HepG2 (cell line): Measurements from ENCODE around the gene NOL11. TPM values are rescaled to one million over a fixed set of nuclear protein-coding genes. Genes with fewer than 3 reads are reported as not detected.

ENCODE experiments used
- AGO1 ChIP-seq: fragments of 200-400 bp; formaldehyde crosslinking; IDR thresholded peaks from 2 replicates; pipeline ENCODE4 v1.6.1; 2017; ENCODE audit warnings: mild to moderate bottlenecking, low read depth, low read length, moderate library complexity; ENCODE audit not compliant: poor library complexity, severe bottlenecking
- EP300 ChIP-seq, 3 experiments: sonication (generic) in 1 of 3; formaldehyde crosslinking in 1 of 3; IDR thresholded peaks; 2 replicates each; pipeline versions ENCODE4 v1.5.1 to v1.6.1; 2011 to 2020; ENCODE audit warnings: low read depth in 2 of 3, low read length in 2 of 3, borderline replicate concordance in 1 of 3, improper control_type of control experiment in 1 of 3, mild to moderate bottlenecking in 1 of 3, missing genetic modification reagents in 1 of 3, moderate library complexity in 1 of 3
- FOXA1 ChIP-seq, 2 experiments: fragments of 450-650 bp in 1 of 2; sonication (generic) in 1 of 2; formaldehyde crosslinking in 1 of 2; IDR thresholded peaks; 2 replicates each; pipeline versions ENCODE4 v1.4.0 to v1.6.1; 2016 to 2020; ENCODE audit warnings: missing genetic modification reagents in 1 of 2
- GMEB1 ChIP-seq: sonication (generic); formaldehyde crosslinking; IDR thresholded peaks from 2 replicates; pipeline ENCODE4 v1.5.1; 2020; ENCODE audit warnings: missing genetic modification reagents, mild to moderate bottlenecking, borderline replicate concordance
- GPN1 ChIP-seq: sonication (generic); formaldehyde crosslinking; IDR thresholded peaks from 2 replicates; pipeline ENCODE4 v1.5.1; 2020; ENCODE audit warnings: missing genetic modification reagents, borderline replicate concordance
- GTF2F1 ChIP-seq: fragments of 150-350 bp; IDR thresholded peaks from 2 replicates; pipeline ENCODE4 v1.6.1; 2014; ENCODE audit warnings: low read length
- HCFC1 ChIP-seq: fragments of 150-350 bp; IDR thresholded peaks from 2 replicates; pipeline ENCODE4 v1.6.1; 2014; ENCODE audit warnings: low read depth, low read length
- KMT2B ChIP-seq: IDR thresholded peaks from 2 replicates; pipeline ENCODE4 v1.6.1; 2016; ENCODE audit warnings: missing genetic modification reagents, missing compliant biosample characterization
- MLX ChIP-seq: IDR thresholded peaks from 2 replicates; pipeline ENCODE4 v1.6.1; 2016
- NCOA2 ChIP-seq: sonication (generic); formaldehyde crosslinking; IDR thresholded peaks from 2 replicates; pipeline ENCODE4 v1.8.0; 2022; ENCODE audit warnings: inconsistent platforms
- PATZ1 ChIP-seq: sonication (generic); formaldehyde crosslinking; IDR thresholded peaks from 2 replicates; pipeline ENCODE4 v1.4.0; 2020; ENCODE audit warnings: missing genetic modification reagents
- PAWR ChIP-seq: sonication (generic); formaldehyde crosslinking; IDR thresholded peaks from 2 replicates; pipeline ENCODE4 v1.4.0; 2020; ENCODE audit warnings: missing genetic modification reagents, mild to moderate bottlenecking, borderline replicate concordance
- POLR2A ChIP-seq, 2 experiments: IDR thresholded peaks; 2 replicates each; pipeline ENCODE4 v1.6.1; 2011; ENCODE audit warnings: low read depth in 2 of 2, low read length in 2 of 2, mild to moderate bottlenecking in 1 of 2, moderate library complexity in 1 of 2; ENCODE audit not compliant: insufficient read depth in 1 of 2
- RFX1 ChIP-seq: fragments of 450-650 bp; IDR thresholded peaks from 2 replicates; pipeline ENCODE4 v1.6.1; 2017
- SNAPC2 ChIP-seq: sonication (generic); formaldehyde crosslinking; IDR thresholded peaks from 2 replicates; pipeline ENCODE4 v1.8.1; 2022; ENCODE audit warnings: mild to moderate bottlenecking, missing genetic modification reagents
- ZBTB42 ChIP-seq: sonication (generic); formaldehyde crosslinking; IDR thresholded peaks from 2 replicates; pipeline ENCODE4 v1.5.0; 2020; ENCODE audit warnings: mild to moderate bottlenecking, missing genetic modification reagents
- ZEB1 ChIP-seq: IDR thresholded peaks from 2 replicates; pipeline ENCODE4 v1.6.1; 2012; ENCODE audit warnings: mild to moderate bottlenecking, low read depth, inconsistent platforms; ENCODE audit not compliant: insufficient replicate concordance
- ZFP90 ChIP-seq: sonication (generic); formaldehyde crosslinking; IDR thresholded peaks from 2 replicates; pipeline ENCODE4 v1.8.0; 2022; ENCODE audit warnings: missing genetic modification reagents, mild to moderate bottlenecking, inconsistent platforms, borderline replicate concordance
- ZKSCAN8 ChIP-seq: IDR thresholded peaks from 2 replicates; pipeline ENCODE4 v1.6.1; 2016; ENCODE audit warnings: borderline replicate concordance, missing genetic modification reagents, missing compliant biosample characterization
- ZMAT3 ChIP-seq: sonication (generic); formaldehyde crosslinking; conservative IDR thresholded peaks from 2 replicates; pipeline ENCODE4 v1.7.0; 2021; ENCODE audit warnings: missing genetic modification reagents
- ZNF253 ChIP-seq: sonication (generic); formaldehyde crosslinking; IDR thresholded peaks from 2 replicates; pipeline ENCODE4 v1.8.0; 2022; ENCODE audit warnings: mild to moderate bottlenecking, missing genetic modification reagents, borderline replicate concordance
- ZNF362 ChIP-seq: sonication (generic); formaldehyde crosslinking; IDR thresholded peaks from 2 replicates; pipeline ENCODE4 v1.4.0; 2020; ENCODE audit warnings: missing genetic modification reagents, mild to moderate bottlenecking, borderline replicate concordance
- ZNF503 ChIP-seq: sonication (generic); formaldehyde crosslinking; IDR thresholded peaks from 2 replicates; pipeline ENCODE4 v1.4.0; 2020; ENCODE audit warnings: missing genetic modification reagents
- ZNF549 ChIP-seq: sonication (generic); formaldehyde crosslinking; IDR thresholded peaks from 2 replicates; pipeline ENCODE4 v1.5.0; 2020; ENCODE audit warnings: missing genetic modification reagents
- polyA plus RNA-seq, 8 experiments: library from polyadenylated mRNA; depleted of rRNA in 3 of 8; stranded (reverse) in 7 of 8; unstranded in 1 of 8; fragments of >200 nt; fragmentation: Illumina TruSeq in 4 of 8; extraction: Trizol in 4 of 8; gene quantifications; 2 replicates each; pipeline versions ENCODE4 v1.2.1 to v1.2.3, GENCODE V29; 2011 to 2016; ENCODE audit warnings: low read depth in 4 of 8, missing spikeins in 1 of 8, mixed read lengths in 1 of 8; ENCODE audit not compliant: insufficient read depth in 1 of 8
- total RNA-seq, 5 experiments: library from RNA; depleted of rRNA; stranded (reverse); fragments of >200 nt; fragmentation: Illumina TruSeq; extraction: Trizol; gene quantifications; 2 replicates each; pipeline ENCODE4 v1.2.3, GENCODE V29; 2016; ENCODE audit warnings: low read depth in 1 of 5

The NOL11 gene
- total and polyA plus RNA-seq, 2 of the 13 experiments (the other 11 are each of a cell fraction or from before 2014, with no cell fraction given), result 45.8 to 124 TPM

GRCh38 chr17:67779098-67779672 lies 61.4 kb downstream of the NOL11 start (continued):
- TF ChIP-seq SNAPC2 (CRISPR knock-in tag) (no peak), NCOA2 (CRISPR knock-in tag) (no peak), HCFC1 (no peak), GMEB1 (0 out of 2 replicates have a peak, but pooled peaks have one; percentile 14), ZEB1 (no peak), RFX1 (no peak), PAWR (CRISPR knock-in tag) (no peak), GTF2F1 (no peak), POLR2A (IDR thresholded peaks at IDR 0.05; ENCODE audit: insufficient read depth in 1 of 2, low read depth in 2 of 2, low read length in 2 of 2) (no peak), EP300 (IDR thresholded peaks at IDR 0.05; ENCODE audit: low read depth in 2 of 2, low read length in 2 of 2) (no peak), EP300 (CRISPR knock-in tag; IDR thresholded peaks at IDR 0.05; ENCODE audit: borderline replicate concordance) (no peak), KMT2B (CRISPR knock-in tag) (no peak), ZNF253 (no peak), ZNF362 (CRISPR knock-in tag) (peak; percentile 90), GPN1 (no peak), PATZ1 (CRISPR knock-in tag) (peak; percentile 88), ZKSCAN8 (CRISPR knock-in tag) (no peak), ZNF549 (CRISPR knock-in tag) (no peak), AGO1 (peak; percentile 38), ZFP90 (CRISPR knock-in tag) (no peak), ZBTB42 (CRISPR knock-in tag) (no peak), ZMAT3 (CRISPR knock-in tag) (no peak), FOXA1 (IDR thresholded peaks at IDR 0.05) (no peak), FOXA1 (CRISPR knock-in tag; IDR thresholded peaks at IDR 0.05) (no peak), ZNF503 (CRISPR knock-in tag) (no peak), MLX (CRISPR knock-in tag) (no peak)
